ENCODE results near the gene PICK1.

The PICK1 gene

GRCh38 chr22:38041760-38042487, 15.3 kb upstream of the PICK1 start:
- Histone ChIP-seq H3K9me3 (ENCODE audit: control insufficient read depth, insufficient read depth, low read length) (no peaks in the 10 kb centered on the region), H3K36me3 (ENCODE audit: control insufficient read depth, insufficient read depth, low read length) (no peaks in the 10 kb centered on the region), H3K9ac (ENCODE audit: low read depth, low read length) (no peak overlapping the region), H3K27me3 (ENCODE audit: control insufficient read depth, insufficient read depth, low read length) (no peaks in the 10 kb centered on the region), H3K4me1 (ENCODE audit: control insufficient read depth, insufficient read depth, low read length) (peaks cover 1% of the 10 kb centered on the region), H3K4me3 (ENCODE audit: low read depth, low read length) (no peak overlapping the region)

- Histone ChIP-seq H3K36me3 (ENCODE audit: control insufficient read depth, insufficient read depth, low read length) (no peaks in the 10 kb centered on the region), H3K4me1 (ENCODE audit: control insufficient read depth, insufficient read depth, low read length) (no peaks in the 10 kb centered on the region), H3K4me3 (ENCODE audit: low read depth, low read length) (no peak overlapping the region), H3K9me3 (ENCODE audit: control insufficient read depth, insufficient read depth, low read length) (no peaks in the 10 kb centered on the region), H3K9ac (ENCODE audit: low read depth, low read length) (no peak overlapping the region), H3K27me3 (ENCODE audit: control insufficient read depth, insufficient read depth, low read length) (no peaks in the 10 kb centered on the region)
Measured at GRCh38 chr22:38042488-38042790, 14.8 kb upstream of the PICK1 start.

GRCh38 chr22:38043151-38044039, 13.8 kb upstream of the PICK1 start:
- no peaks in the 10 kb centered on the region for H3K9me3 ChIP-seq (ENCODE audit: control insufficient read depth, insufficient read depth, low read length)
- no peak overlapping the region for H3K4me3 ChIP-seq (ENCODE audit: low read depth, low read length)
- H3K9ac ChIP-seq (ENCODE audit: low read depth, low read length): no peak overlapping the region
- H3K4me1 ChIP-seq (ENCODE audit: control insufficient read depth, insufficient read depth, low read length): no peaks in the 10 kb centered on the region
- H3K36me3 ChIP-seq (ENCODE audit: control insufficient read depth, insufficient read depth, low read length): no peaks in the 10 kb centered on the region
- H3K27me3 ChIP-seq (ENCODE audit: control insufficient read depth, insufficient read depth, low read length): no peaks in the 10 kb centered on the region

GRCh38 chr22:38046070-38046748, 11.0 kb upstream of the PICK1 start:
- Histone ChIP-seq H3K27me3 (ENCODE audit: control insufficient read depth, insufficient read depth, low read length) (no peaks in the 10 kb centered on the region), H3K9me3 (ENCODE audit: control insufficient read depth, insufficient read depth, low read length) (no peaks in the 10 kb centered on the region), H3K9ac (ENCODE audit: low read depth, low read length) (no peak overlapping the region), H3K4me3 (ENCODE audit: low read depth, low read length) (no peak overlapping the region), H3K4me1 (ENCODE audit: control insufficient read depth, insufficient read depth, low read length) (no peaks in the 10 kb centered on the region), H3K36me3 (ENCODE audit: control insufficient read depth, insufficient read depth, low read length) (no peaks in the 10 kb centered on the region)

- Histone ChIP-seq H3K9me3 (ENCODE audit: control insufficient read depth, insufficient read depth, low read length) (no peaks in the 10 kb centered on the region), H3K4me1 (ENCODE audit: control insufficient read depth, insufficient read depth, low read length) (no peaks in the 10 kb centered on the region), H3K9ac (ENCODE audit: low read depth, low read length) (no peak overlapping the region)
Measured at GRCh38 chr22:38049812-38050619, 7.2 kb upstream of the PICK1 start.

GRCh38 chr22:38050720-38051119, 6.5 kb upstream of the PICK1 start:
- no peaks in the 10 kb centered on the region for H3K27me3 ChIP-seq (ENCODE audit: control insufficient read depth, insufficient read depth, low read length)
- H3K4me3 ChIP-seq (ENCODE audit: low read depth, low read length): no peak overlapping the region
- H3K9ac ChIP-seq (ENCODE audit: low read depth, low read length): no peak overlapping the region
- no peaks in the 10 kb centered on the region for H3K9me3 ChIP-seq (ENCODE audit: control insufficient read depth, insufficient read depth, low read length)
- no peaks in the 10 kb centered on the region for H3K4me1 ChIP-seq (ENCODE audit: control insufficient read depth, insufficient read depth, low read length)
- H3K36me3 ChIP-seq (ENCODE audit: control insufficient read depth, insufficient read depth, low read length): no peaks in the 10 kb centered on the region

More at GRCh38 chr22:38049812-38050619, 7.2 kb upstream of the PICK1 start:
- Histone ChIP-seq H3K4me3 (ENCODE audit: low read depth, low read length) (no peak overlapping the region), H3K27me3 (ENCODE audit: control insufficient read depth, insufficient read depth, low read length) (no peaks in the 10 kb centered on the region), H3K36me3 (ENCODE audit: control insufficient read depth, insufficient read depth, low read length) (no peaks in the 10 kb centered on the region)

GRCh38 chr22:38051261-38051660, 5.9 kb upstream of the PICK1 start:
- no peak overlapping the region for H3K9ac ChIP-seq (ENCODE audit: low read depth, low read length)
- no peaks in the 10 kb centered on the region for H3K27me3 ChIP-seq (ENCODE audit: control insufficient read depth, insufficient read depth, low read length)
- no peaks in the 10 kb centered on the region for H3K36me3 ChIP-seq (ENCODE audit: control insufficient read depth, insufficient read depth, low read length)
- no peaks in the 10 kb centered on the region for H3K4me1 ChIP-seq (ENCODE audit: control insufficient read depth, insufficient read depth, low read length)
- H3K9me3 ChIP-seq (ENCODE audit: control insufficient read depth, insufficient read depth, low read length): no peaks in the 10 kb centered on the region
- H3K4me3 ChIP-seq (ENCODE audit: low read depth, low read length): no peak overlapping the region

GRCh38 chr22:38051900-38052862, 5.0 kb upstream of the PICK1 start:
- H3K4me1 ChIP-seq (ENCODE audit: control insufficient read depth, insufficient read depth, low read length): no peaks in the 10 kb centered on the region

GRCh38 chr22:38062791-38063190, 5.6 kb downstream of the PICK1 start:
- no peak overlapping the region for H3K9ac ChIP-seq (ENCODE audit: low read depth, low read length)
- no peaks in the 10 kb centered on the region for H3K4me1 ChIP-seq (ENCODE audit: control insufficient read depth, insufficient read depth, low read length)
- no peaks in the 10 kb centered on the region for H3K27me3 ChIP-seq (ENCODE audit: control insufficient read depth, insufficient read depth, low read length)
- no peak overlapping the region for H3K4me3 ChIP-seq (ENCODE audit: low read depth, low read length)
- H3K36me3 ChIP-seq (ENCODE audit: control insufficient read depth, insufficient read depth, low read length): peaks cover 42% of the 10 kb centered on the region
- no peaks in the 10 kb centered on the region for H3K9me3 ChIP-seq (ENCODE audit: control insufficient read depth, insufficient read depth, low read length)

More at GRCh38 chr22:38051900-38052862, 5.0 kb upstream of the PICK1 start:
- Histone ChIP-seq H3K36me3 (ENCODE audit: control insufficient read depth, insufficient read depth, low read length) (no peaks in the 10 kb centered on the region), H3K9ac (ENCODE audit: low read depth, low read length) (no peak overlapping the region), H3K27me3 (ENCODE audit: control insufficient read depth, insufficient read depth, low read length) (no peaks in the 10 kb centered on the region), H3K4me3 (ENCODE audit: low read depth, low read length) (no peak overlapping the region), H3K9me3 (ENCODE audit: control insufficient read depth, insufficient read depth, low read length) (no peaks in the 10 kb centered on the region)

GRCh38 chr22:38065539-38065938, 8.3 kb downstream of the PICK1 start:
- Histone ChIP-seq H3K4me3 (ENCODE audit: low read depth, low read length) (no peak overlapping the region), H3K9me3 (ENCODE audit: control insufficient read depth, insufficient read depth, low read length) (no peaks in the 10 kb centered on the region), H3K36me3 (ENCODE audit: control insufficient read depth, insufficient read depth, low read length) (peaks cover 39% of the 10 kb centered on the region), H3K4me1 (ENCODE audit: control insufficient read depth, insufficient read depth, low read length) (no peaks in the 10 kb centered on the region), H3K9ac (ENCODE audit: low read depth, low read length) (no peak overlapping the region), H3K27me3 (ENCODE audit: control insufficient read depth, insufficient read depth, low read length) (no peaks in the 10 kb centered on the region)
